Measurements from ENCODE around the gene C1orf141.
"Not testable (repeated sequence)": the region's sequence is repeated elsewhere in the genome, so short reads cannot be mapped to it uniquely, and the experiment has no call there.

The C1orf141 gene

DNA sequence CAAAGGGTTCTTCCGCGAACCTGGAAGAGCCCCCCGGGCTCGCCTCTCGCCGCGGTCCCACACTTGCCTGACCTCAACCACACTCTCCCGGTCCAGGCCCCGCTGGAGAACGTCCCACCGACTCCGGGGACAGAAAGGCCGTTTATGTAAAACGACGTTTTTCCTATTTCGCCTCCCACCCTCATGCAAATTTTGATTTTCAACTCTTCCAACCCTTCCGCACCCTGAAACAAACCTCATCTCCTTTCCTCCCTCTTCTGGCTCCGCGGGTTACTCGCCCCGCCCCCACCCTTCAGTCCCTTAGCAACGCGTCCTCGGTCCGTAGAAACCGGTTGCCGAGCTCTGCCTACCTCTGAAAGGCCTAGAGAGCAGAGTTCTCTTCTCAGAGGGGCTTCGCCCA lies at the start of gene C1orf141:
Gene C1orf141 (minus strand): TSS at position 276 of the 400 bp plus-strand sequence. CDS start 7,730 bp downstream, outside the sequence.
- no peak for DNase-seq

GRCh38 chr1:67175530-67176087 lies 40.8 kb upstream of the C1orf141 start:
- no peak for DNase-seq

GRCh38 chr1:67174716-67175284 lies 40.0 kb upstream of the C1orf141 start:
- no peak for DNase-seq

- no peak for DNase-seq
Measured at GRCh38 chr1:67173988-67174387, 39.2 kb upstream of the C1orf141 start.

- DNase-seq = no peak
Measured at GRCh38 chr1:67171978-67172377, 37.2 kb upstream of the C1orf141 start.

DNA sequence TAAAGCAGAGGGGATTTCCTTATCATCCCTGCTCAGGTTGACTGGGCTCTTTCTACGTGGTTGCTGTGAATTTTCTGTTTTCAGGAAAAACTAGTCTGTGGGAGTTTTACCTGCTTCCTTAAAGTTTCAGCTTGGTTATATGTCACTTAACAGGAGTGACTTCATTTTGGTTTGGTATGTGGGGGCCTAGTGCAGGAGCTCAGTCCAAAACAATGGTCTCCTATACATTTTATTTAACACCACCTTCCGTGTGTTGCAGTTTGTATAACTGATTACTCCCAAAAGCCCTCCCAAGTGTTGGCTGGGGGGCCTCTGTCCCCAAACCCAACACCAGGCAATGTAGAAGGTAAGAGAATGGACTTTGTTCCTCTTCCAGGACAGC lies 36.8 kb upstream of the C1orf141 start:
- no peak for DNase-seq

DNA sequence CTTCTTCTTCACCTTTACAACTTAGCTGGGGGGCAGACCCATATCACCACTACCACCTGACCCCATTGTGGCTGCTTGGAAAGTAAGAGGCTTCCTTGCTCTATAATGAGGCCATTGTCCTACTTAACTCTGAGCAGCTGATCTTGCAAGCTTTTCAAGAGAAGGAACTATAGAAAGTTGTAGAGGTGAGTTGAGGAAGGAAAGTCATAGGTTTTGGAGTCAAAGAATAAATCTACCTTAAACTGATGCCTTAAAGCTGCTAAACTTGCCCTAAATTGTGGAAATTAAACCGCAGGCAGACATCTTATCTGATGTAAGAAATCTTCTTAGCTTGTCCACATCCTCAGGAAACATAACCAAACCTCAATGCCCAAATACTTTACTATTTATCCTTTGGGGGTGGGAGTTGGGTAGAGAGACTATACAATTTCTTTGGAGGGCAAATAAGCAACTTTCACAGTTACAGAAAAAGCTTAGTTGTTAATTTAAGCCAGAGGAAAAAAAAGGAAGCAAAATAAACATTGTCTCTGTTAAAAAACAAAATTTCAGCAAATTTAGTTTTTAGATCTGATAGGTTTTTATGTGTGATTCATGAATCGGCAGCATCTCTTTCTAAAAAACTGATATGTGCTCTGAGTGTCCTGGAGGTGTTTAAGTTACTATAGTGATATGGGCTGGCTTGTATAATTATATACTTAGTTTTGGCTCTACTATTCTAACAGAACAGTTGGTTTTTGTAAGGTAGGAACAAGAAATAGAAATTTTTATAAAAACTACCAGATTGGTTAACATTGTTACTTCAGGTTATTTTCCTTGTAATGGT lies 36.2 kb upstream of the C1orf141 start:
- DNase-seq = no peak

GRCh38 chr1:67169932-67170331 lies 35.2 kb upstream of the C1orf141 start:
- no peak for DNase-seq

DNA sequence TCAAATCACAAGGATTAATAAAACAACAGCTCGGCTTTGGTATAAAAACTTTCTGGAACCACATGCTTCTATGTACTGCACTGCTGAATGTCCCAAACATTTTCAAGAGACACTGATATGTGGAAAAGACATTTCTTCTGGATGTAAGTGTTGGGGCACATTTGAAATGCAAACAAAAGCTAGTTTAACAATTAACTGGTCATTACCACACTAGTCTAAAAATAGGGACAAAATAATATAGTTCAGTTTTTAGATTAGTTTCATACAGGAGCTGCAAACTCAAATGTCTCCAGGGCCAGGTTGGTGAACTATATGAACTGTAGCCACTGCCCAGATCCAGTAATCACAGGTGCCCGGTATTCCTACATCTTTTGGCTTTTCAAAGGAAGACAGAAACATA lies 34.7 kb upstream of the C1orf141 start:
- DNase-seq = no peak

GRCh38 chr1:67166196-67166595 lies 31.4 kb upstream of the C1orf141 start, which contains the start of gene IL23R:
TSS of gene IL23R (plus strand) at chr1:67166454. CDS start at chr1:67168121, 1,667 bp downstream.
- DNase-seq = no peak

DNA sequence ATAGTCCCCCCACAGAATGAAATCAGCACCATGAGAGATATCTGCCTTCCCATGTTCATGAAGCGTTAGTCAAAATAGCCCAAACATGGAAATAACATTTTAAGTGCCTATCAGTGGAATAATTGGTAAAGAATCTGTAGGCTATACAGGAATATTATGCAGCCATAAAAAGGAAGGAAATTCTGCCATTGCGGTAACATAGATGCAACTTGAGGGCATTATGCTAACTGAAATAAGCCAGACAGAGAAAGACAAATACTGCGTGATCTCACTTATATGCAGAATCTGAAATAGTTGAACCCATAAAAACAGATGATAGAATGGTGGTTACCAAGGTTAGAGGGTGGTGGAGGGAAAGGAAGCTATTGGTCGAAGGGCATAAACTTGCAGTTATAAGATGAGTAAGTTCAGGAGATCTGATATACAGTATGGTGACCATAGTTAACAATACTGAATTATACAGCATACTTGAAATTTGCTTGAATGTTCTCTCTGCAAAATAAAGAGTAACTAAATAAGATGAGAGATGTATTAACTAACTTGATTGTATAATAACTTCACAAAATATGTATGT lies 30.8 kb upstream of the C1orf141 start:
- no peak for DNase-seq

DNA sequence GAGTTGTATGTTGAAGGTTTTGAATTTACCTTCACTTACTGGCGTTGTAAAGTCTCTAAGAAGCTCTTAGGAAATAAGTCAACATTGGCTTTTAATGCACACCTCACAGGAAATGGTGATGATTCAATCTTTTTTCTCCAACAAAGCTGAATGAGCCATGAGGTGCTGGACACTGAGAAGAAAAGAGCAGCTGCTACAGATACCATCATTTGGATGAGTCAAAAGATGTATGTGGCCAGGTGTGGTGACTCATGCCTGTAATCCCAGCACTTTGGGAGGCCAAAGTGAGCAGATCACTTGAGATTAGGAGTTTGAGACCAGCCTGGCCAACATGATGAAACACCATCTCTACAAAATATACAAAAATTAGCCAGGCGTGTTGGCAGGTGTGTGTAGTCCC lies 28.2 kb upstream of the C1orf141 start:
- no peak for DNase-seq

DNA sequence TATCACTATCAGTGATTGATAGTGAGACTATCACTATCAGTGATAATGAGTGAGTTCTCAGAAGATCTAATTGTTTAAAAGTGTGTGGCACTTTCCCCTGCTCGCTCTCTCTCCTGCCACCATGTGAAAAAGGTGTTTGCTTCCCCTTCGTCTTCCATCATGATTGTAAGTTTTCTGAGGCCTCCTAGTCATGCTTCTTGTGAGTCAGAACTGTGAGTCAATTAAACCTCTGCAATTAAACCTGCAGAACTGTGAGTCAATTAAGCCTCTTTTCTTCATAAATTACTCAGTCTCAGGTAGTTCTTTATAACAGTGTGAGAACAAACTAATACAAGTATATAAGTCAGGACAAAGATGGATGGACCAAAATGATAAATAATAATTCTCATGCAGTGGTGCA lies 24.5 kb upstream of the C1orf141 start:
- DNase-seq = no peak

DNA sequence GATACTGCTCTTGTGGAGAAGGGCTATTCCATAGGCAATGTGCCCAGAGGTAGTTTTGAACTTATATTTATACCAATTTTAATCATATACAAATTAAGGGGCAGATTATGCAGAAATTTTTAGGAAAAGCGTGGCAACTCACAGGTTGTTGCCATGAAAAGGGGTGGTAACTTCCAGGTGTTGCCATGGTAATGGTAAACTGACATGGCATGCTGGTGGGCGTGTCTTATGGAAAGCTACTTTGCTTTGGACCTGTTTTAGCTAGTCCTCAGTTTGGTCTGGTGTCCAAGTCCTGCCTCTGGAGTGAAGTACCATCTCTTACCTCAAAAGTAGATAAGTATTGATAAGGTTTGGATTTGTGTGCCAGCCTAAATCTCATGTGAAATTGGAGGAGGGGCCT lies 23.6 kb upstream of the C1orf141 start:
- DNase-seq = no peak

DNA sequence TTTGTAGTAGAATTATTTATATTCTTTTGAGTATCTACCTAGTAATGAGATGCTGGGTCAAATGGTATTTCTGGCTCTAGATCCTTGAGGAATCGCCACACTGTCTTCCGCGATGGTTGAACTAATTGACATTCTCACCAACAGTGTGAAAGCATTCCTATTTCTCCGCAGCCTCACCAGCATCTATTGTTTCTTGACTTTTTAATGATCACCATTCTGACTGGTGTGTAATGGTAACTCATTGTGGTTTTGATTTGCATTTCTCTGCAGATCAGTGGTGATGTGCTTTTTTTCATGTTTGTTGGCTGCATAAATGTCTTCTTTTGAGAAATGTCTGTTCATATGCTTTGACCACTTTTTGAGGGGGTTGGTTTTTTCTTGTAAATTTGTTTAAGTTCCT lies 16.2 kb upstream of the C1orf141 start:
- DNase-seq = no peak

DNA sequence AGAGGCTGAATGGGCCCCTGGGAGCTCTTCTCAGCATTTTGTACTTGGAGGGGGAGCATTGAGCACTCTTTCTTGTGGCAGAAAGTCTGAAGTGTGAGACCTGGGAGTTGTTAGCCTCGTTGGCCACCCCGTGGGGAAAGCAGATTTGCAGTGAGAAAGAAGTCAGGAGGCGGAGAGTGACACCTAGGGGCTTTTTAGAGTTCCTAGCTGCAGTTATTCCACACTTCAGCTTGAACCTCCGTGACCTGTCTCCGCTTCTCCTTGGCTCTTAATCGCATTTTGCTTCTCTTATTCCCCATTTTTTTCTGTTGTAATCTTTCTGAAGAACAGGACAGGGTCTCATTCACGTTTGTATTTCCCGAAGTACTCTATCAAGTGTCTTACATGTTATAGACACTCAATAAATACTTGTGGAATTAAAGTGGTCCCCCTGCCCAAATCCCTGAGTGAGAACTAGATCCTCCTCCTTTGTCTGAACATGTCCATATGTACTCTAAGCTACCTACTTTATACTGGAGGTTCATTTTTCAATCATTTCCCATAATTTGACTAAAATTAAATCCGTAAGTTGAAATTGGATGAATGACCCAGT lies 14.5 kb upstream of the C1orf141 start:
- peak; percentile 23 for DNase-seq

DNA sequence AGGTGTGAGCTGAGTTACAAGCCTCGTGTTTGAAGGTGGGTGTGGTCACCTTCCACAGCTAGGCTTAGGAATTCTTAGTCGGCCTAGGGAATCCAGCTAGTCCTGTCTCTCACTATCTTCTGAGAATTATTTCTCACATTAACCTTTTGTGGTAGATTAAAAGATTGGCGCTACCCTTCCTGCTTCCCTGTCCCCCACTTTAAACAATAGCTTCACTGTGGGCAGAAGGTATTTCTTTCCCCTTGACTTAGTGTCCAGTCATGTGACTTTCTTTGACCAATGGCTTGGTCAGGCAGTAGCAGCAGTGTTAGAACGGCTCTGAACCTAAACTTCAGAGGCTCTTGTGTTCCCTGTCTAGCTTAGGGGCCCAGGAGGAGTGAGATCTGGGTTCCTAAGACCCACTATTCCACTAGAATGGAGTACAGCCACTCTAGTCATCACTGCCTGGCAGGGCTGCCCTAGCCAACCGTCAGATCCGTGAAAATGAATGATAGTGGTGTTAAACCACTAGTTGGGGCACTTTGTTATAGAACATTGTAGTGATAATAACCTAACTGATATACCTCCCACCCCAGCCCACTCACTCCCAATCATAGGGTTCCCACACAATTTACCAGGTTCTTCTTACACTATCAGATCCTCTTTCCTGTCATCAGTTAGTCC lies 13.9 kb upstream of the C1orf141 start:
- no peak for DNase-seq

GRCh38 chr1:67147973-67148372 lies 13.2 kb upstream of the C1orf141 start:
- not testable (repeated sequence) for DNase-seq

DNA sequence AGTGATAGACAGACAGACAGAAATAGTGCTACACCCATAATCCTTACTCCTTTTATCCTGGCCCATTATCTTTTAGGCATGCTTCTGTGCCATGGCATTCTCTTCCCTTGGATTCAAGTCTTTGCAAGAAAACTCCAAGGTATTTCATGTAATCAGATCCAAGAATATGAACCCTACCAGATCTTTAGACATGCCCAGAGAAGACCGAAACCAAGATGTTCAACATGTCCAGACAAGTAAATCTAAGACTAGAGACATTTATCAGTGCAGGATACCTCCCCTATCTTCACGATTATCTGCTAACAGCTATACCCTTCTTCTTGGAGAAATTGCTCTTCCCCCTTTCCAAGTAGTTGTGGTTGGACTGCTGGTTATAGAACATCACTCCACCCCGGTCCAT lies 11.8 kb upstream of the C1orf141 start:
- no peak for DNase-seq

DNA sequence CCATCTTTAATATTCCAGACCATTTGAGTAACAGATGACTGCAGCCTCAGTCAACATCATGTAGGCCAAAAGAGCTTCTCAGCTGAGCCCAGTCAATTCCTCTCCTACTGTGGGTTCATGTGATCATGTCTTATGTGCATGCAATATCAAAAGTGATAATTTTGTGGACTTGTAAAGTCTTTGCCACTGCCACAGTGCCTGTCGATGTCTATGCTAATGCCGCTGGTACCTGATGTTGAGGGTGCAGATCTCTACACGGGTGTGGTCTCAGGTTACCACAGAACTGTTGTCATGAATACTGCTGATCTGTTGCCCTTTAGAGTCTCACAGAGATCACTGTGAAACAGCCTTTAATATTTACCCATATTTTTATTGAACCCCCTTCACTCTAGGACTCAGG lies 11.3 kb upstream of the C1orf141 start:
- DNase-seq = no peak

DNA sequence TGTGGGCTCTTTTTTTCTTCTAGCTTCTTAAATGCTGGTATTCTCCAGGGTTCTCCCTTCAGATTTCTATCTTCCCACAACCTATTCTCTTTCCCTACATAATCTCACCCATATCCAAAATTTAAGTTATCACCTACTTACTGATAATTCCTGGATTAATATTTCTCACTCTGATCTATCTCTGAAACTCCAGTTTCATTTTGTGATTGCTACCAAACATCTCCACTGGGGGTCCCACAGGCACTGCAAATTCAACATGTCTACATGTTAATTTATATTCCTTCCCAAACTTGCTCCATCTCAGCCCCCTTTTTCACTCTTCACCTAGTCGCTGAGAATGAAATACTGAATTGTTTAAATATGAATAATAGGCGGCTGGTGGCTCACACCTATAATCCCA lies 9.9 kb upstream of the C1orf141 start:
- DNase-seq = no peak

DNA sequence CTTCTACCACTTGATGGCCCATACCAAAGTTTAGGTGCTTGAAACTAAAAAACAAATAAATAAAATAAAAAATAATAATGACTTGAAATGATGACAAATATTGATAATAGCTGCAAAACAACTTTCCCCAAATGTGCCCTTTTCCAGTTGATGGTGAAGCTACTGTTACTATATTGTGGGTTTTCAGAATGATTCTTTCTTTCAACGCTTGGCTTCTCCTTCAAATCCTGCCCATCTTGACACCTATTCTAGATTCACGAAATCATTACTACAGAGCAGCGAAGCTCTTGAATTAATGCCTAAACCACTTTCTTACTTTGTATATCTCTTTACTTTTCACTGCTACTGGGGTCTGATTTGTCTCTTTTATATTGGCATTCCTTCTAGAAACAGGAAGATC lies 9.2 kb upstream of the C1orf141 start:
- DNase-seq = no peak

- DNase-seq = no peak
Measured at GRCh38 chr1:67142931-67143330, 8.2 kb upstream of the C1orf141 start.
